Loucy (cell line): ENCODE results near the gene MEN1.

Source experiments
- H2AFZ ChIP-seq: fragments of 200-600 bp; sonication (generic); 2 replicates; pipeline ENCODE4 v1.6.0; 2016; ENCODE audit warnings: antibody characterized with exemption, mild to moderate bottlenecking, low read length, moderate library complexity
- H3F3A ChIP-seq: fragments of 200-600 bp; 2 replicates; pipeline ENCODE4 v1.6.0; 2016; ENCODE audit warnings: antibody characterized with exemption, low read depth, mild to moderate bottlenecking
- H3K27me3 ChIP-seq: fragments of 200-600 bp; sonication (generic); 2 replicates; pipeline ENCODE4 v1.6.1; 2014; ENCODE audit warnings: low read length, mild to moderate bottlenecking; ENCODE audit not compliant: insufficient read depth, poor library complexity, severe bottlenecking
- H3K36me3 ChIP-seq: fragments of 200-600 bp; sonication (generic); 2 replicates; pipeline ENCODE4 v1.6.1; 2016; ENCODE audit warnings: low read length; ENCODE audit not compliant: insufficient read depth
- H3K4me1 ChIP-seq: fragments of 200-600 bp; sonication (generic); 2 replicates; pipeline ENCODE4 v1.5.1; 2014; ENCODE audit warnings: low read length, mild to moderate bottlenecking; ENCODE audit not compliant: insufficient read depth, poor library complexity, severe bottlenecking
- H3K4me2 ChIP-seq: fragments of 200-600 bp; sonication (generic); 2 replicates; pipeline ENCODE4 v1.6.0; 2014; ENCODE audit warnings: antibody characterized with exemption, low read length, low read depth, mild to moderate bottlenecking; ENCODE audit not compliant: poor library complexity, severe bottlenecking
- H3K4me3 ChIP-seq: fragments of 200-600 bp; sonication (generic); 2 replicates; pipeline ENCODE4 v1.5.1; 2014; ENCODE audit warnings: low read length, mild to moderate bottlenecking, mixed read lengths; ENCODE audit not compliant: poor library complexity, severe bottlenecking
- H3K79me2 ChIP-seq: fragments of 200-600 bp; sonication (generic); 2 replicates; pipeline ENCODE4 v1.6.1; 2014; ENCODE audit warnings: low read length; ENCODE audit not compliant: insufficient read depth
- H3K9ac ChIP-seq: fragments of 200-600 bp; sonication (generic); 2 replicates; pipeline ENCODE4 v1.6.0; 2014; ENCODE audit warnings: mild to moderate bottlenecking, low read depth, low read length, moderate library complexity; ENCODE audit not compliant: poor library complexity, severe bottlenecking
- H3K9me2 ChIP-seq: fragments of 200-600 bp; sonication (generic); replicated peaks from 2 replicates; pipeline ENCODE4 v1.6.1; 2016; ENCODE audit warnings: low read depth, low read length, mixed read lengths
- H3K9me3 ChIP-seq: fragments of 200-600 bp; sonication (generic); 2 replicates; pipeline ENCODE4 v1.6.1; 2014; ENCODE audit warnings: mild to moderate bottlenecking, antibody characterized with exemption, low read length, low read depth; ENCODE audit not compliant: insufficient read depth
- H4K20me1 ChIP-seq: fragments of 200-600 bp; sonication (generic); 2 replicates; pipeline ENCODE4 v1.6.0; 2014; ENCODE audit warnings: antibody characterized with exemption, low read length, mild to moderate bottlenecking; ENCODE audit not compliant: insufficient read depth, poor library complexity, severe bottlenecking
- CTCF ChIP-seq: fragments of 200-600 bp; sonication (generic); conservative IDR thresholded peaks from 2 replicates; pipeline ENCODE4 v1.5.1; 2014; ENCODE audit warnings: mild to moderate bottlenecking, antibody characterized with exemption, low read length
- EZH2phosphoT487 ChIP-seq: fragments of 200-600 bp; IDR thresholded peaks from 2 replicates; pipeline ENCODE4 v1.6.1; 2018; ENCODE audit warnings: antibody characterized with exemption, mild to moderate bottlenecking, moderate library complexity, borderline replicate concordance

The MEN1 gene

DNA sequence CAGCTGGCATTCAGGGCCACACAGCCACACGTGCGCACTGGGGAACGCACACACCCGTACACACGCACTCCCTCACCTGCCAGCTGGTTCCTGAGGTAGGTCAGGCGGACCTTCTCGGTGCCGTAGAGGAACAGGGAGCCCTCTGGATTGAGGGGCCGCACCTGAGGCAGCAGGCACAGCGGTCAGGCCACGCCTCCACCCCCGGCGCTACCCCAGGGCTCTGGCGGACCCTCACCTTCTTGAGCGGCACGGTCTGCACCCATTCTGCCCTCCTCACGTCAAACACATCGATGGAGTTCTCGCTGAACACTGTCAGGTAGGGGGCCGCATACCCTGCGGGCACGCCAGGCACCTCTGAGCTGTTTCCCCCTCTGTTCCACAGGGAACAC, 17.1 kb upstream of the MEN1 start:
- no peak overlapping the region for H2AFZ ChIP-seq
- no peak overlapping the region for H3K4me2 ChIP-seq
- TF ChIP-seq EZH2phosphoT487 (no peak), CTCF (no peak)
- no peaks in the 10 kb centered on the region for H4K20me1 ChIP-seq
- H3K9ac ChIP-seq, result no peak overlapping the region
- no peaks in the 10 kb centered on the region for H3K27me3 ChIP-seq
- no peaks in the 10 kb centered on the region for H3K4me1 ChIP-seq
- no peaks in the 10 kb centered on the region for H3K36me3 ChIP-seq
- H3K9me3 ChIP-seq, result no peaks in the 10 kb centered on the region
- H3F3A ChIP-seq, result no peaks in the 10 kb centered on the region
- H3K4me3 ChIP-seq, result no peak overlapping the region
- no peaks in the 10 kb centered on the region for H3K9me2 ChIP-seq
- no peaks in the 10 kb centered on the region for H3K79me2 ChIP-seq

GRCh38 chr11:64826578-64827450, 16.5 kb upstream of the MEN1 start:
- Histone ChIP-seq H3K4me1 (no peaks in the 10 kb centered on the region), H3K4me3 (no peak overlapping the region), H3K9me2 (no peaks in the 10 kb centered on the region), H2AFZ (no peak overlapping the region), H3K9ac (no peak overlapping the region), H3K27me3 (no peaks in the 10 kb centered on the region), H3F3A (no peaks in the 10 kb centered on the region), H4K20me1 (no peaks in the 10 kb centered on the region), H3K79me2 (no peaks in the 10 kb centered on the region), H3K9me3 (no peaks in the 10 kb centered on the region), H3K4me2 (no peak overlapping the region), H3K36me3 (no peaks in the 10 kb centered on the region)
- TF ChIP-seq CTCF (no peak), EZH2phosphoT487 (no peak)

DNA sequence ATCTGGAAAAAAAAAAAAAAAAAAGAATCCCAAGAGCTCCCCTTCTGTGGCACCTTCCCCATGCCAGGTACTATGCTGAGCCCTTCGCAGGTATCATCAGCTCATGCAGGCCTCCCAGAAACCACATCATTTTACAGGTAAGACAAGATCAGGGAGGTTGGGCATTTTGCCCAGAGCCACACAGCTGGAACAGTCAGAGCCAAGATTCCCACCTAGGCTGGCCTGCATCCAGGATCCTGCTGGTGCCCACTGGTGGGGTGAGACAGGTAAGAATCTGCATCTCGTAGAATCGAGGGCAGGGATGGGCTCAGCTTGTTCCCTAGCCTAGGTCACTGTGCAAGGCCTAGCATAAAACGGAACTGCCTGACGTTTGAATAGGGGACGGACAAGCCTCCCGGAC, 15.7 kb upstream of the MEN1 start:
- H4K20me1 ChIP-seq, result no peaks in the 10 kb centered on the region
- no peaks in the 10 kb centered on the region for H3F3A ChIP-seq
- H3K4me1 ChIP-seq, result no peaks in the 10 kb centered on the region
- no peak overlapping the region for H3K4me2 ChIP-seq
- H3K36me3 ChIP-seq, result no peaks in the 10 kb centered on the region
- H3K4me3 ChIP-seq, result no peak overlapping the region
- no peak overlapping the region for H3K9ac ChIP-seq
- H3K27me3 ChIP-seq, result no peaks in the 10 kb centered on the region
- H3K9me2 ChIP-seq, result no peaks in the 10 kb centered on the region
- no peaks in the 10 kb centered on the region for H3K79me2 ChIP-seq
- no peak overlapping the region for H2AFZ ChIP-seq
- H3K9me3 ChIP-seq, result no peaks in the 10 kb centered on the region
- TF ChIP-seq EZH2phosphoT487 (no peak), CTCF (no peak)
